Measurements from ENCODE around the gene ZNF644.
"Not testable (repeated sequence)": the region's sequence is repeated elsewhere in the genome, so short reads cannot be mapped to it uniquely, and the experiment has no call there.

ZNF644 gene

DNA sequence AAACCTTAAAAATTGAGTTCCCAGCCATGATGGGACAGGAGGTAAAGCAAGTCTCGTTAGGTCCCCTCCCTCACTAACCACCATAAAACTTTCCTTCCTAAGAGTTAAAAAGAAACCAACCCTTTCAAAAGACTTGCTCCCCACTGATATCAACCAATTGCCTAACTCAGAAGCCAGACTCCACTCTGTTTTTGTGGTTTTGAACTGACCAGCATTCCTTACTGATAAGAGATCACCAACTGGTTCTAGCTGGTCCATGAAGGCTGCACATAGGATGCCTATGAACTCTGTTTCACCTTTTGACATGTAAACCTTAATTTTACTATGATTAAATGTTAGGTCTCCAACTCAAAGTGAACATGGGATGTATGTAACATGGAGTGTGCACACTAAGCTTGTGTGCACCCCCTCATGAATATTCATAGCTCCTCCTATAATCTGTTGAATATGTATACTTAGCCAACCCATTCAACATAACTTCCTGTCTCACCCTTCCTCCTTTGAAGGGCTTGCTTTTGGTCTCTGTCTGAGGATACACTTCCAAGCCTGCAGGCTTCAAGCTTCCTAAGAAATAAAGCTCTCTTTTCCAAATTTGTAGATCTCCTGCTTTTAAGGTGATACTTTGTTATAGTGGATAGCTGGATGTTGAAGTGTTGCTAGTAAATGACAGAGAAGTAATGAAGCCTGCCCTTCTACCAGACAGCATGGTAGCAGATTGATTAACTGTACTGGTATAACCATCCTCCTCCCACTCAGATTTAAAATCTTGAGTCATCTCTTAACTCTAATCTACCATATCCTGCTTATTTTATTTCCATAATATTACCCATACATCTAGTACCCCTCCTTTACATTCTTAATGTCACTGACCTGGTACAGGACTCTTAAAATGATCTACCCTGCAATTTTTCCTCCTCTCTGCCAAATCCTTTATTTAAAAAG, 95.6 kb downstream of the ZNF644 start:
- DNase-seq (ENCODE audit: low read depth), result no peak

DNA sequence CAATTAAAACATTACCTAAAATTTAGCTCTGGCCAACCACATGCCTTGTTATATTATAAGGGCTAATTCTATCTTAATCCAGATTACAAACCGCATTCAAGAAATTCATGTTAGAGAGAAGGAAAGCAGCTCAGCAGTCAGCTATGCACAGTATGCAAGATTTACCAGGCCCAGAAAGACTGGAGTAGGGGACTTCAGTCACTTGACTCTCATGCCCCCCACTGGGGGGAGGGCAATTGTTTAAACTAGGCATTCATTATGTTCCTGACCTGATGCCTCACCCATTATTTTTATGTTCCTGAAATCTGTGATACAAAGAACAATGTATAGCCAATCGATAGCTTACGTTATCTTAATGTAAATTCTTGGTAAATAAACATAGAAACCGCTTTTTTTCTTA, 96.9 kb downstream of the ZNF644 start:
- DNase-seq (ENCODE audit: low read depth), result no peak

DNA sequence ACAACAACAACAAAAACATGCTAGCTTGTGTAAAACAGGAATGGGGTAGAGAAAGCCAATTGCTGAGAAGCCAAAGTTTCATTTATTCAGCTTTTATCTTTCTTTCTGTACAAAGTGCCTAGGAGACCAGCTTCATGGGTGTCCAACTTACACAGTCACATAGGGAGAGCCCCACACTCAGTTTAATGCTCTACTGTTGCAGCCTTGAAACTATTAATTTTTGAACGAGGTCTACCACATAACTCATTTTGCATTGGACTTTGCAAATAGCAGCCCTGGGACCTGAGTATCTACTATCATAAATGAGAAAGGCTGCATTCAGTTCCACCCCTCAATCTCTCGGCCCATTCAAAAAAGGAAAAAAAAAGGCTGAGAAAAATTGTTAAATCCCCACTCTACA, 98.8 kb downstream of the ZNF644 start:
- no peak for DNase-seq (ENCODE audit: low read depth)

DNA sequence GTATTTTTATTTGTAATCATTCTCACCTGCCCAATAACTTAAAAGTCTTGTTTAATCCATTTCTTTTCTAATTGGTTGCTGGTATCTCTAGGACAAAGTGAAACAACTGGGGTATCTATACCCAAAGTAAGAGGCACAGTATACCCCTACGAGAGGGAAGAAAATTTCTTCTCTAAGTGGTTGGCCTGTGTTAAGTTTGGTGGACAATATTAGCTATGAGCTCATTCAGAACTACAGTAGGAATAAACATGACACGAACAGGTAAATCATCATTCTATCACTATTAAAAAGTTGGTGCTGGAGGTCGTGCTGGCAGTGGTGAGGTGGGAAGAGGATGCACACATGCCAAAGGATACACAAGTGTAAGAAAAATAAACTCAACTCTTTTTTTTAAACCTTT, 99.6 kb downstream of the ZNF644 start:
- no peak for DNase-seq (ENCODE audit: low read depth)

DNA sequence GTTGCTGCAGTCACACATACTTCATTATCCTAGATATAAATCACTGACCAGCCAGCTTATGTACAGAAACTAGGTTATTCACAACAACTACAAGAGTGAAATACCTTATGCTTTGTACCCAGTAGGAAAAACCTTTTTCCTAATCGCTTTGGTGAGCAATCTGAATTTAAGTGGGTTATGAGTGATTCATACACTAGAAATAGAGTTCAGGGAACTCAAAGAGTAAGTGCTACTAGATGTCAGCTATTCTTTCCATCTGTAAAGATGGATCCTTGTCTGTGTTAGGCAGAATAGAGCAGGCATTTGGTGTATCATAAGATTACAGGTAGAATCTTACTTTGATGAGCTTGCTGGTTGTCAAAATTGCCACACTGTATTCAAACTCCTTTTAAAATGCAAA, 101.9 kb downstream of the ZNF644 start:
- DNase-seq (ENCODE audit: low read depth), result no peak

DNA sequence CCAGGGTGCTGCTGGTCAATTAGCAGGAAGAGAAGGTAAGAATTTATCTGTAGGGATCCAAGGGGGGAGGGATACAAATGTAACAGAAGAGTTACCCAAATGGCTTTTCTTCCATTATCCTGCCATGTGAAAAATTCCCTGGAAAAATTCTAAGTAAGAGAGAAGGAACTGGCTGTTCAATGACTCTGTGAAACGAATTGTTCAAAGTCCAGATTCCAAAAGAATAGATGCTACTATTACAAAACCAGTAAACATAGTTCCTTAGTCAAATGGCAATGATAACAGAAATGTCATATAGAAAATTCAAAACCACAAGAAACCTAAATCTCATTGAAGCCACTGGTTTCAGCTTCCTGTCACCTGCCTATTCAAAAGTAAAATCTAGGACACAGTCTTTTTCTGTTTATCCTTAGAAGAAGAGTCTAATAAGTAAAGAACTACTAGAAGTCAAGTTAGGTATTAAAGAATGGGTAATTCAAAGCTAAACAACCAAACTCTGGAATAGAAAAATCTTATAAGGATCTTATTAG, 102.6 kb downstream of the ZNF644 start:
- DNase-seq (ENCODE audit: low read depth), result no peak

DNA sequence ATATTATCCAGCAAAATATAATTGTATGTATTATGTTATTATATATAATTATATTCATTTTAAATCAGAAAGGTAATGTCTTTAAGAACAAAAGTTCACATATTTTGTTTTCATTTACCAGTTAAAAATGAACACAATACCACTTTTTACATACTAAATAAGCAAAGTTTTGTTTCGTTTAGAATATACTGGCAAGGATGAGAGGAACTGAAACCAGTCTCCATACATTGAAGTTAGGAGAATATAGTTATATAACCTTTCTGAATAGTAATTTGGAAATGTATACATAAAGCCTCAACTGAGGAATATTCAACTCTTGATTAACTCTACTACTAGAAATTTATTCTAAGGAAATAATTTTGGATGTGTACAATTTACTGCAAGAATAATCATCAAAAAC, 110.5 kb downstream of the ZNF644 start:
- DNase-seq (ENCODE audit: low read depth), result no peak

DNA sequence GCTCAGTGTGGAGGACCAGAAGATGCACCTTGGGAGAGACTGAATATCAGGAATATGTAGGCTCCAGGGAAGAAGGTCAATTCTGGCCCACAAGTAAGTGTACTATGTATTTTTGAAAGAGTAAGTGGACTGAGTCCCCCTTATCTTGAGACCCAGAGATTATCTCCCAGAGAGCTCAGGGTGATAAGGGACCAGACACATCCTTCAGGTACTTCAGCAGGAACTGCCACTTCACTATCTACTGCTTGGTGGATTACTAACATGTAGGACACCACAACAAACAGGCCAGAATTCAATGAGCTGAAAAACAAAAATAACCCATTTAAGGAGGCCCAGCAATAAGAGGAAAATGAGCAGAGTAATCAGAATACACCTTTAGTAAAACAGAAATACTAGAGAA, 119.2 kb downstream of the ZNF644 start:
- DNase-seq (ENCODE audit: low read depth), result no peak

DNA sequence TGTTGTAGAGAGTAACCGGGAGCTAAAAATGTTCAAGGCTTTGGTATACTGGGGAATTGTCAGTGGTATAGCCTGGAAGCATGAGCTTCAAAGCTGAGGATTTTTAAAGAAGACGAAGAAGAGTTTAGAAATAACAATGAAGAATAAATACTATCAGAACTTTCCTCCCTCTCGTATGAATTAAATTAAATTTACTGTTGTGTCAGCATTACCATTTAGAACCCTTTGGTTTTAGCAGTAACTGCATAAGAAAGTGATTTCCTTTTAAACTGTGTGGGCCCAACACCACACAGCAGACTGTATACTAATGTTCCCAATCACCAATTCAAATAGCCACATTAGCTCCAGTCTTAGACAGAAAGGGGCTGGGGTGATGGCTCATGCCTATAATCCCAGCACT, 122.6 kb downstream of the ZNF644 start:
- DNase-seq (ENCODE audit: low read depth), result no peak

DNA sequence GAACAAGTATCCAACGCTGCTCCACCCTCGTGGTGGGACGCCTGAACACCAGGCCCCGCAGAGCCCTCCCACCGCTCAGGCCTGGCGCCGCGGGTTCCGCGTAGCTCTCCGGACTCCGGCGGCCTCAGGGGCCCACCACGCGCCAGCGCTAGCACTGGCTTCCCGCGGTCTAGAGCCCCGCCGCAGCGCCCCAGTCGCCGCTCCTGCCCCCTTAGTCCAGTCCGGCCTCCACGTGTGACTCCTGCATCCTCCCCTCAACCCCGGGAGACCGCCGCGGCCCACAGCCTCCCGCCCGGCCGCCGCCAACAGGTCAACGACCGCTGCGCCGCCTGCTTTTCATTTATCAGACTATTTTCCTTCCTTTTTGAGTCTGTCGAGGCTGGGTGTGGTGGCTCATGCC, 128.2 kb downstream of the ZNF644 start:
- DNase-seq (ENCODE audit: low read depth), result not testable (repeated sequence)

DNA sequence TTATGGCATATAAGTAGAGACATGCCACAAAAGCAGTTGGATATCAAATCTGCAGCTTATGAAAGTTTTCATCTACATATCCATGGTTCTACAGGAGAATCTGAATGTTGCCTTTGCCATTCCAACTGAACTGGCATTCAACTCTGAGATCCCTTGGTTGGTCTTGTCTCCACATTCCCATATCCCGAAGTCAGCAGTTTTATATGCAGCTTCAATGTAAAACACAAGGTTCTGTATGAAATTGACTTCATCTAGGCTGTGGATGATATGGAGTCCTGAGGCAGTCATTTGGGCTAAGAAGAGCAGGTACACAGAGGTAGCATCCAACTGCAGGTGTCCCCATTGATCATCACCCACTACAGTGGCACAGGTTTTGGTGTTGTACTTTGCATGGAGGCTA, 129.0 kb downstream of the ZNF644 start:
- DNase-seq (ENCODE audit: low read depth), result not testable (repeated sequence)

DNA sequence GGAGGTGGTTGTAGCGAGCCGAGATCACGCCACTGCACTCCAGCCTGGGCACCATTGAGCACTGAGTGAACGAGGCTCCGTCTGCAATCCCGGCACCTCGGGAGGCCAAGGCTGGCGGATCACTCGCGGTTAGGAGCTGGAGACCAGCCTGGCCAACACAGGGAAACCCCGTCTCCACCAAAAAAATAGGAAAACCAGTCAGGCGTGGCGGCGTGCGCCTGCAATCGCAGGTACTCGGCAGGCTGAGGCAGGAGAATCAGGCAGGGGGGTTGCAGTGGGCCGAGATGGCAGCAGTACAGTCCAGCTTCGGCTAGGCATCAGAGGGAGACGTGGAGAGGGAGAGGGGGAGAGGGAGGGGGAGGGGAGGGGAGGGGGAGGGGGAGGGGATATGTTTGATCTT, 129.6 kb downstream of the ZNF644 start:
- DNase-seq (ENCODE audit: low read depth), result not testable (repeated sequence)

DNA sequence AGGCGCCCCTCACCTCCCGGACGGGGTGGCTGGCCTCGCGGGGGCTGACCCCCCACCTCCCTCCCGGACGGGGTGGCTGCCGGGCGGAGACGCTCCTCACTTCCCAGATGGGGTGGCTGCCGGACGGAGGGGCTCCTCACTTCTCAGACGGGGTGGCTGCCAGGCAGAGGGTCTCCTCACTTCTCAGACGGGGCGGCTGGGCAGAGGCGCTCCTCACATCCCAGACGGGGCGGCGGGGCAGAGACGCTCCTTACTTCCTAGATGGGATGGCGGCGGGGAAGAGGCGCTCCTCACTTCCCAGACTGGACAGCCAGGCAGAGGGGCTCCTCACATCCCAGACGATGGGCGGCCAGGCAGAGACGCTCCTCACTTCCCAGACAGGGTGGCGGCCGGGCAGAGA, 130.1 kb downstream of the ZNF644 start:
- DNase-seq (ENCODE audit: low read depth), result not testable (repeated sequence)

DNA sequence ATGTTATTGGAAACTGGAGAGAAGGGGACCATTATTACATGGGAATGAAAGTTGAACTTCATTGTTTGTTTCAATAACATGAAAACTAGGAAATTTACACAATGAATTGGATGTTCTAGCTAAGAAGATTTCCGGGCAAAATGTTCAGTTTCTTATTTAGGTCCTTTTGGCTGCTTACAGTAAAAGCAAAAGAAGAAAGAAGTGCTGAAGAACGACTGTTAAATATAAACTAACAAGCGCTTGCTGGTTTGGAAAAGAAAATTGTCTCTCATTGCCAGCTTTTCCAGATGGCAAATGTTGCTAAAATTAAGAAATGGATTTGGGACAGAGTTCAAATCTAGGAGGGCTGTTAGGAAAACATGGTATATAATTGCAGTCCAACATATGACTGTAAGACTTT, 139.6 kb downstream of the ZNF644 start:
- DNase-seq (ENCODE audit: low read depth), result no peak

DNA sequence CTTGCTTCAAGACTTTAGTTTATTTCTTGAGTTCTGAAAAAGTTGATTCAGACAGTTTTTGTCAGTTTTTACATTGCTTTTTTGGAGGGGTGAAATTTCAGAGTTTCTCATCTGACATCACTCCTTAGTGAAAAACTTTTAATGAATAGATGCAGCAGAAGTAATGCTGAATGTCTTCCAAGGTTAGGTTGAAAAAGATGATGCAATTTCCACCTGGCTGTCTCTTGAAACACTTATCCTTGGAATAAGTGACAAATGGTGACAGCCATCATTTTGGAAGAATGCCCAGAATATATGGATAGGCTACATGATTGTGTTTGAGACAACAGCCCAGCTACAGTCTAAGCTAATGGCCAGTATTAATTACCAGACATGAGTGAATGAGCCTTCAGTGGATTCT, 140.8 kb downstream of the ZNF644 start:
- no peak for DNase-seq (ENCODE audit: low read depth)

DNA sequence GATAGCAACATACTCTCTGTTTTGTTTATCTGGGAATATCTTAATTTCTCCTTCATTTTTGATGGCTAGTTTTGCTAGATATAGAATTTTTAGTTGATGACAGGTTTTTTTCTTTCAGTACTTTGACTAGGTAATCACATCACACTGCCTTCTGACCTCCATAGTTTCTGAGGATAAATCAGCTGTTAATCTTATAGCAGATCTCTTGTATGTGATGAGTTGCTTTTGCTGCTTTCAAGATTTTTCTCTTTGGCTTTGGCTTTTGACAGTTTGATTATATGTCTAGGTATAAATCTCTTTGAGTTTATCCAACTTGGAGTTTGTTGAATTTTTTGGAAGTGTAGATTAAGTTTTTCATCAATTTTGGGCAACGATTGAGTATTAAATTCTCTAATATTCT, 142.6 kb downstream of the ZNF644 start:
- DNase-seq (ENCODE audit: low read depth), result no peak

DNA sequence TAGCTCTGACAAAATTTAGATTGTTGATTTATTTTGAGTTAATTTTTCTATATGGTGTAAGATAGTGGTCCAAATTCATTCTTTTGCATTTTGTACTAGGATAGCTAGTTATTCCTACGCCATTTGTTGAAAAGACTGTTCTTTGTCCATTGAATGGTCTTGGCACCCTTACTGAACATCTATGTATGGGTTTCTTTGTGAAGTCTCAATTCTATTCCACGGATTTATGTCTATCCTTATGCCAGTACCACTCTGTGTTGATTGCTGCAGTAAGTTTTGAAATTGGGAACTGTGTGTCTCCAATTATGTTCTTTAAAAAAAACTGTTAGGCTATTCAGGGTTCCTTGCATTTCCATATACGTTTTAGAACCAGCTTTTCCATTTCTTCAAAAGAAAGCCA, 145.7 kb downstream of the ZNF644 start:
- DNase-seq (ENCODE audit: low read depth), result no peak

All from activated T-cell treated with anti-CD3 and anti-CD28 coated beads for 24 hours (primary cell).